T47D (cell line): ENCODE results near the gene CLCN4.

ENCODE experiments used
- DNase-seq, 2 experiments: peaks; one replicate each; pipeline versions ENCODE4 v3.0.0 to v3.0.0-alpha.2; 2011 to 2012; ENCODE audit warnings: low read depth in 1 of 2, low spot score in 1 of 2
- JUND ChIP-seq: IDR thresholded peaks from 2 replicates; pipeline ENCODE4 v1.6.1; 2012; ENCODE audit warnings: low read depth
- in situ Hi-C: cut with HindIII; loops from 2 replicates; pipeline ENCODE4 v1.10.0; 2016; ENCODE audit warnings: low sequenced_read_pairs, low pct_unique_long_range_greater_than_20kb

Gene CLCN4

GRCh38 chrX:10175319-10175871 is 18.6 kb downstream of the CLCN4 start:
- no peak for DNase-seq
- no peak for TF ChIP-seq JUND
- in situ Hi-C loops = no loop called here

DNA sequence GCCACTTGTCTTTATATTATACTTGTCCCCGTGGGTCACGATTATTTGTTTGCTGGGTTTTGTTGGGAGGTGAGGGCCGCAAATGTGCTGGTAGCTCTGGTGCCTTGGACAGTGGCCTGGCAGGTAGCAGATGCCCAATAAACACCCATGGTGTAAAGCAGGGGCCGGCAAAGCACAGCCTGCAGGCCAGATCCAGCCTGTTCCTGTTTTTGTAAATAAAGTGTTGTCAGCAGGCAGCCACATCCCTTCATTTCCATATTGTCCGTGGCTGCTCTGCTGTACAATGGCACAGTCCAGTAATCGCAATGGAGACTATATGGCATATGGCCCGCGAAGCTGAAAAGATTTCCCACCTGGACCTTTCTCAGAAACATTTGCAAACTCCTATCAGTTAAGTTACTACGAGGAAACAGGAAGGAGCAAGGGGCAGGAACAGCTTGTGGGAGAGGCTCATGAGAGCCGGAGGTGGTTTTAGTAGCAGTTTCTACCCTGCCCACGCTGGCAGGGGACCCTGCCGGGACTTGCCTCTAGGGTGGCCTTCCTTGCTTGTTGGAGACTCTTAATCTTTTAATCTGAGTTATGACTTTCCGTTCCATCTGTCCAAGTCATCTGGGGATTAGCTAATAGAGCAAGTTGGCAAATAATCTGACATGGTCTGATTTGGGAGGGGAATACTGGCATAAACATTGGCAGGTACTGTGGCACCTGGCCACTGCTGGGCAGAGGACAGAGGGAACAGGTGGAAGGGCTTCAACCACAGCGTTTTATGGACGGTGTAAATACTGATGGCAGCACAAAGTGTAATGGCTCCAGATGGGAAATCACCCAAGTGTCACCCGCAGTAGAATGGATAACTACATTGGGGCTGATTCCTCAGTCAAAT is 19.6 kb downstream of the CLCN4 start:
- no peak for TF ChIP-seq JUND
- DNase-seq = no peak
- in situ Hi-C loops = no loop called here

- in situ Hi-C loops = no loop called here
- DNase-seq = no peak
- no peak for TF ChIP-seq JUND
Observed at GRCh38 chrX:10177004-10177396, 20.2 kb downstream of the CLCN4 start.

DNA sequence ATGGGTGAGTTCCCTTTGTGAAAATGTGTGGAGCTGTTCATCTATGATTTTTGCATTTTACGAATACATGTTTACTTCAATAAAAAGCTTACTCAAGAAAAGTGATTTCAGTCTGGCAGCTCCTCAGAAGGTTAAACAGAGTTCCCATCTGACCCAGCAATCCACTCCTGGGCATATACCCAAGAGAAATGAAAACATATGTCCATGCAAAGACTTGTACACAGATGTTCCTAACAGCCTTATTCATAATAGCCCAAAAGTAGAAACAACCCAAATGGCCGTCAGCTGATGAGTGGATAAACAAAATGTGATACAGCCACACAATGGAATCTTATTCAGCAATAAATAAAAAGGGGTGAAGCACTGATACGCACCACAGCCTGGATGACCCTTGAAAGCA is 20.8 kb downstream of the CLCN4 start:
- no peak for DNase-seq
- TF ChIP-seq JUND = no peak
- in situ Hi-C loops = no loop called here

DNA sequence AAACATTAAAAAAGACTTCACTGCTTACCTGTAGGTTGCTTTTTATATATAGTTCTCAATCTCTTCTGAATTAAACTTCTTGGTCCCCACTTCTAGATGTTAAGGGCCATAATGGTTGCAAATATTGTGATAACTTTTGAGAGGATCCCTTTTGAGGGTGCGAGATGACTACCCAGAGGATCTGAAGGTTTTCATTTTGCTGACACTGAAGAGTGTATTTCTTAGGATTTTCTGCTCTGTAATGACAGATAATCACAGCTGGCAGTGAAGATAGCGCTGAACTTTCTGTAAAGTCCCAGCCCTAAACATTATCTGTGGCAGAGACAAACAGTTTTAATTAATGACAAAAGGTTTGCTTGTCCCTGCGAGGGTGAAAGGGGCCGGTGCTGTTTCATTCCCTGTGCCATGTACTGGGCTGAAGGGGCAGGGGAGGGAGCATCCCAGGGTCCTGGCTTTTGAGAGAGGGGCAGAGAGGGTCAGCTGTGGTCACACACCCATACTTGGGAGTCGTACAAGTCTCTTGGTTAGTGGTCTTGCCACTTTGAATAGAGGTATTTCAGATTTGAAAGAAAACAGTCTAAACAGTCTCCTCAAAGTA is 22.2 kb downstream of the CLCN4 start:
- in situ Hi-C loops = no loop called here
- no peak for TF ChIP-seq JUND
- DNase-seq = no peak

DNA sequence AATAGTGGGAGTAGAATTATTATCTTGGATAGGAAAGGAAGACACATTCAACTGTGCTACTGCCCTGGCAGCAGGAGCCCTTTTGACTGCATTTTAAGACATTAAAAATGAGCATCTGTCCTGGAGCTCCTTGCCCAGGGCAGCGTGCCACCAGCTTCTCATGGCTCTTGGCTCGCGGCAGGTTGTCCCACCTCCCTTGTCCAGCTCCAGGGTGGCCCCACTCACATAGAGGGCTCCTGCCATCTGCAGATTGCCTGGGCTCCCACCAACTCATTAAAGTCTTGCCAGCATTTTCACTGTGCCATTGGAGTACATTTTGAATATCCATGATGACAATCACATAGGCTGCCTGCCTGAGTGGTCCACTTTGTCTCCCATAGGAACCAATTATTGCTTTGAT is 27.0 kb downstream of the CLCN4 start:
- in situ Hi-C loops = no loop called here
- no peak for DNase-seq
- no peak for TF ChIP-seq JUND

DNA sequence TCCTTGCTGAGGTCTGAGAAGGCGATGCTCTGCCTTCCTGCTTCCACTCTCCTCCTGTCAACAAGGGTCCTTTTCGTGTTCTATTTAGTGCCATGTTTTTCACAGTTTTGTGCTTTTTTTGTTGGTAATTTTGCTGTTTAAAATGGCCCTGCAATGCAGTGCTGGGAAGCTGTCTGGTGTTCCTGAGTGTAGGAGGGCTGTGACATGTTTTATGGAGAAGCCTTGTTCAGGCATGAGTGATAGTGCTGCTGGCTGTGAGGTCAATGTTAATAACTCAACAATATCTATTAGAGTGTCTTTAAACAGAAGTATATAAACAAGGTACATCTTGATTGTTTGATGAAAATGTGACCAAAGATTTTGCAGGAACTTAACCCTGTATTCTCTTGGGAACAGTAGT is 27.6 kb downstream of the CLCN4 start:
- TF ChIP-seq JUND = no peak
- in situ Hi-C loops = no loop called here
- DNase-seq = no peak

- in situ Hi-C loops = no loop called here
- no peak for TF ChIP-seq JUND
- no peak for DNase-seq
Observed at GRCh38 chrX:10186355-10186754, 29.6 kb downstream of the CLCN4 start.

- no peak for DNase-seq
- in situ Hi-C loops = no loop called here
- no peak for TF ChIP-seq JUND
Observed at GRCh38 chrX:10187421-10187820, 30.6 kb downstream of the CLCN4 start.

DNA sequence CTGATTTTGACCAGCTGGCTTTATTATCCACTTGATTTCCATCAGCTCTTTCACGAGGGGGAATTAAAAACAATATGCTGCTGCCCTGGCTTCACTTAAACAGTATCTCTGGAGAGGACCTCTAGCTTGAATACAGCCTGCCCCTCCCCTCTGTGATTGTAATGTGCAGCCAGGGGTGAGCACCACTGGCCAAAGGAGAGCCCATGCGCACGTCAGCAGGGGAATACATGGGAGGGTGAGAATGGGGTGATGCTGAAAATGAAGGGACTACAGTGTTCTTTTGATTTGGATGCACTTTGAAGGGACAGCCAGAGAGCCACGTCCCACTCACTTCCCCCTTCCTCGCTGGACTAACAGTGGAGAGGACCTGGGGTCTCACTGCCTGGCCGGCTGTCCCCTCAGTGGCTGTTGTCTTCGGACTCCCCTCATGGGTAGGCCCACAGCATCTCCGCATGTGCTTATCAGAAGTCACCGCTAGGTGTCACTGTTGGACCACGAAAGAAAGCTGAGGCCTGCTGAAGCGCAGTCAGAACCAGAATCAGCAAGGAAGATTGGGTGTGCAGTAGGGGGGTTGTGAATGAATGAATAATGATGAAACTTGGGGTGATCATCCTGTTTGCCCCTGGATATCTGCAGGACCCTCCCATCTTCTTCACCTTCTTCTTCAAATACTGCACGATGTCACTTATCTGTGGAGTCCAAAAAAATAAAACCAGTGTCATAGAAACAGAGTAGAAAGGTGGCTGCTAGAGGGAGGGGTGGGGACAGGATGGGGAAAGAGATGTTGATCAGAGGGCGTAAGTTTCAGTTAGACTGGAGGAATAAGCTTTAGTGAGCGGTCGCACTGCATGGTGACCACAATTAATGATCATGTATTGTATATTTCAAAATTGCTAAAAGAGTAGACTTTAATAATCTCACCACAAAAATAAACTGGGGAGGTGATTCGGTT is 32.8 kb downstream of the CLCN4 start:
- DNase-seq = peak; percentile 31 to 76
- in situ Hi-C loops = no loop called here
- no peak for TF ChIP-seq JUND

DNA sequence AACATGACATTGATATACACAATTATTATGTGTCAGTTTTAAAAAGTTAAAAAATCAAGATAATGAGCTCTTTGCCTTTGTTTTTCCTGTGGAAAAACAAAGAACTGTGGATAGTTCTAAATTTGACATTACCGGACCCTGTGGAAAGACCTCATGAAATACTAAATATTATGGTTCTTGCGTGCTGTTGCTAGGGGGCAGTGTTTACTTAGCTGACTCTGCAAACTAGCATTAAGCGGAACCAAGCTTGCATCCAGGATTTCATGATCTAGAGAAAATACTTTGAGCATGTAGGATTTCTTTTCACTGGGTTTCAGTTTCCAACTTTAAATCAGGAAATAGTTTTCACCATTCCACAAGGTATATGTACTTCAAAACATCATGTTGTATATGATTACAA is 33.6 kb downstream of the CLCN4 start:
- TF ChIP-seq JUND = no peak
- DNase-seq = peak in 1 of 2 experiments; percentile 68
- in situ Hi-C loops = no loop called here

DNA sequence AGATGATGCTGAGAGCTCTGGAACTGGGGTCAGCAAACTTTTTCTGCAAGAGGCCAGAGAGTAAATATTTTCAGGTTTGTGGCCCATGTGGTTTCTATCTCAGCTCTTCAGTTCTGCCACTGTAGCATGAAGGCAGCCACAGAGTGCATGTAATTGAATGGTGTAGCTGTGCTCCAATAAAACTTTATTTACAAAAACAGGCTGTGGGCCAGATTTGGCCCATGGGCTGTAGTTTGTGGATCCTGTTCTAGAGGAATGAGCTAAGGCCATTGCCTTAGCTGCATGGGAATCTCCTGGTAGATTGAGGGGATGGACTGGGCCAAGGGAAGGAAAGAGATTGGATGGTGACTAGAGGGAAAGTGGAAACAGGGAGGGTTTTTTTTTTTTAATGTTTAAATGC is 36.8 kb downstream of the CLCN4 start:
- DNase-seq = no peak
- TF ChIP-seq JUND = no peak
- in situ Hi-C loops = no loop called here

DNA sequence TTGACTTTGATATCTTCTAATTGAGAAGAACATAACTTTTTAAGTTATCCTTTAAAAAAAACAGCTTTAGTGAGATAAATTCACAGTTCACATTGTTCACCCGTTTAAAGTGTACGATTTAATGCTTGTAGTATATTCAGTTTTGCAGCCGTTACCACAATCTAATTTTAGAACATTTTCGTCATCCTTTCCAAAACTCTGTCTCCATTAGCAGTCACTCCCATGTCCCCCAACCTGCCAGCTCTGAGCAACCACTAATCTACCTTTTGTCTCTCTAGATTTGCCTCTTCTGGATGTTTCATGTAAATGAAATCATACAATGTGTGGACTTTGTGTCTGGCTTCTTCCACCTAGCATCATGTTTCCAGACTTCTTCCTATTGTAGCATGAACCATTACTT is 38.6 kb downstream of the CLCN4 start:
- no peak for TF ChIP-seq JUND
- no peak for DNase-seq
- in situ Hi-C loops = no loop called here
